GM12874 (cell line): ENCODE data around the gene ZMIZ1.

Source experiments
- CTCF ChIP-seq: IDR thresholded peaks from 2 replicates; pipeline ENCODE4 v1.5.1; 2011; ENCODE audit warnings: low read depth, mild to moderate bottlenecking, control low read depth, low read length, moderate library complexity; ENCODE audit not compliant: insufficient read depth

The ZMIZ1 gene

GRCh38 chr10:79241990-79242619, 173.3 kb downstream of the ZMIZ1 start:
- no peak for TF ChIP-seq CTCF

GRCh38 chr10:79242620-79243152, 173.9 kb downstream of the ZMIZ1 start:
- TF ChIP-seq CTCF = no peak

GRCh38 chr10:79243181-79244067, 174.7 kb downstream of the ZMIZ1 start:
- no peak for TF ChIP-seq CTCF

- TF ChIP-seq CTCF = no peak
Measured at GRCh38 chr10:79244068-79244442, 175.3 kb downstream of the ZMIZ1 start.

- TF ChIP-seq CTCF = no peak
Measured at GRCh38 chr10:79244841-79245504, 176.2 kb downstream of the ZMIZ1 start.

- TF ChIP-seq CTCF = no peak
Measured at GRCh38 chr10:79245539-79246208, 176.9 kb downstream of the ZMIZ1 start.

GRCh38 chr10:79246209-79246581, 177.4 kb downstream of the ZMIZ1 start:
- no peak for TF ChIP-seq CTCF
